H1 (cell line): ENCODE results near the gene RIMS1. TPM values are rescaled to one million over a fixed set of nuclear protein-coding genes. Genes with fewer than 3 reads are reported as not detected.

Experiments
- CBX8 ChIP-seq: fragments of 300-800, 300-1000 bp; sonication (generic); IDR thresholded peaks from 2 replicates; pipeline ENCODE4 v1.7.1; 2016; ENCODE audit warnings: low read depth, low read length, borderline replicate concordance
- SIX5 ChIP-seq: IDR thresholded peaks from 2 replicates; pipeline ENCODE4 v1.6.1; 2011; ENCODE audit warnings: mild to moderate bottlenecking, low read depth, low read length
- polyA plus RNA-seq, 7 experiments: library from polyadenylated mRNA; depleted of rRNA in 3 of 7; stranded (reverse) in 5 of 7; unstranded in 2 of 7; fragments of >200 nt in 5 of 7; fragments of 200-250 nt in 2 of 7; gene quantifications; 1 replicate in 5 of 7; 2 replicates in 1 of 7; 4 replicates in 1 of 7; pipeline versions ENCODE4 v1.2.1 to v1.2.3, GENCODE V29; 2011 to 2013; ENCODE audit warnings: missing spikeins in 2 of 7, mixed read lengths in 2 of 7
- total RNA-seq: library from RNA; stranded (reverse); fragmentation: NEBNext Ultra II Directional; extraction: Animal tissue kit (Norgen Biotek cat#: 25700); gene quantifications from 2 replicates; pipeline ENCODE4 v1.2.1, GENCODE V29; 2021

The RIMS1 gene
- total and polyA plus RNA-seq, 2 of the 8 experiments (the other 6 are each of a cell fraction or from before 2014, with no cell fraction given), result 0.63 to 2.3 TPM

GRCh38 chr6:72350296-72350881 is 464.0 kb downstream of the RIMS1 start (continued):
- TF ChIP-seq SIX5 (no peak), CBX8 (no peak)
